ENCODE measurements around the gene DNAH6.

DNA sequence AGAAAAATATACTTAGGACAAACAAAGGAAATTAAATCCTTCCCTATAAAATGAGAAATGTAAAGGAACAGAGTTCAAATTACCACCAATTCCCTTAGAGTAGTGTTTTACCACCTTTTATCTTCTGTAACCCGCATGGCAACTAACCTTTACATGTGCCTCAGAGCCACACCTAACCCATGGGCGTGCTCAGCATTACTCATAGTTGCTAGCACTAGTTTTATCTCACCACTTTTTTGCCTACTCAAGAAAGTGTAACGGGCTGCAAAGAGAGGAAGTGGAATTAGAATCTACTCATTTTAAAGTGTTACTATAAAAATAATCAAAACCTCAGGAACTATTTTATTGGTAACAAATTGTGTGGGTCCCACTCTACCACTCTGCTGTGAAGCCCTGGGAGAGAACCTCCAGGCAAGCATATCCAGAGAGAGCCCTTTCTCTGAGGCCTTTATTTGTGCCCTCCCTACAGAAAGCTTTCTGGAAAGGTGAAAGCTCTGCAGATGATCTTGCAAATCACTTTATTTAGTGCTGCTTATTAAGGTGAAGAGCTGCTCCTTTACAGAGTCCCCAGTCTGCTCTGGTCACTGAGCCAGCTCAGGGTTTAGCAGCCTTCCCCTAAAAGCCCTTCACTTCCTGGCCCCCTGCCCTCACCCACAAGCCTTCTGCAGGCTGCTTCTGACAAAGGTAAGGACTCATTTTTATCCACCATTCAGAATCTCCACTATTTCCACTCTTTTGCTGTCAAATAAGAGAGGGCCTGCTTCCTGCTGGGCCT lies 265.8 kb downstream of the DNAH6 start:
- TF ChIP-seq ETV5 (CRISPR knock-in tag; IDR thresholded peaks at IDR 0.05; ENCODE audit: low read depth), result no peak
- TF ChIP-seq ZNF184 (CRISPR knock-in tag; IDR thresholded peaks at IDR 0.05), result no peak
- TF ChIP-seq, protein P1, sequence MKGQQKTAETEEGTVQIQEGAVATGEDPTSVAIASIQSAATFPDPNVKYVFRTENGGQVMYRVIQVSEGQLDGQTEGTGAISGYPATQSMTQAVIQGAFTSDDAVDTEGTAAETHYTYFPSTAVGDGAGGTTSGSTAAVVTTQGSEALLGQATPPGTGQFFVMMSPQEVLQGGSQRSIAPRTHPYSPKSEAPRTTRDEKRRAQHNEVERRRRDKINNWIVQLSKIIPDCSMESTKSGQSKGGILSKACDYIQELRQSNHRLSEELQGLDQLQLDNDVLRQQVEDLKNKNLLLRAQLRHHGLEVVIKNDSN (CRISPR knock-in tag; IDR thresholded peaks at IDR 0.05), result no peak
- no peak for TF ChIP-seq GATAD2A (IDR thresholded peaks at IDR 0.05)
- TF ChIP-seq, protein P2, sequence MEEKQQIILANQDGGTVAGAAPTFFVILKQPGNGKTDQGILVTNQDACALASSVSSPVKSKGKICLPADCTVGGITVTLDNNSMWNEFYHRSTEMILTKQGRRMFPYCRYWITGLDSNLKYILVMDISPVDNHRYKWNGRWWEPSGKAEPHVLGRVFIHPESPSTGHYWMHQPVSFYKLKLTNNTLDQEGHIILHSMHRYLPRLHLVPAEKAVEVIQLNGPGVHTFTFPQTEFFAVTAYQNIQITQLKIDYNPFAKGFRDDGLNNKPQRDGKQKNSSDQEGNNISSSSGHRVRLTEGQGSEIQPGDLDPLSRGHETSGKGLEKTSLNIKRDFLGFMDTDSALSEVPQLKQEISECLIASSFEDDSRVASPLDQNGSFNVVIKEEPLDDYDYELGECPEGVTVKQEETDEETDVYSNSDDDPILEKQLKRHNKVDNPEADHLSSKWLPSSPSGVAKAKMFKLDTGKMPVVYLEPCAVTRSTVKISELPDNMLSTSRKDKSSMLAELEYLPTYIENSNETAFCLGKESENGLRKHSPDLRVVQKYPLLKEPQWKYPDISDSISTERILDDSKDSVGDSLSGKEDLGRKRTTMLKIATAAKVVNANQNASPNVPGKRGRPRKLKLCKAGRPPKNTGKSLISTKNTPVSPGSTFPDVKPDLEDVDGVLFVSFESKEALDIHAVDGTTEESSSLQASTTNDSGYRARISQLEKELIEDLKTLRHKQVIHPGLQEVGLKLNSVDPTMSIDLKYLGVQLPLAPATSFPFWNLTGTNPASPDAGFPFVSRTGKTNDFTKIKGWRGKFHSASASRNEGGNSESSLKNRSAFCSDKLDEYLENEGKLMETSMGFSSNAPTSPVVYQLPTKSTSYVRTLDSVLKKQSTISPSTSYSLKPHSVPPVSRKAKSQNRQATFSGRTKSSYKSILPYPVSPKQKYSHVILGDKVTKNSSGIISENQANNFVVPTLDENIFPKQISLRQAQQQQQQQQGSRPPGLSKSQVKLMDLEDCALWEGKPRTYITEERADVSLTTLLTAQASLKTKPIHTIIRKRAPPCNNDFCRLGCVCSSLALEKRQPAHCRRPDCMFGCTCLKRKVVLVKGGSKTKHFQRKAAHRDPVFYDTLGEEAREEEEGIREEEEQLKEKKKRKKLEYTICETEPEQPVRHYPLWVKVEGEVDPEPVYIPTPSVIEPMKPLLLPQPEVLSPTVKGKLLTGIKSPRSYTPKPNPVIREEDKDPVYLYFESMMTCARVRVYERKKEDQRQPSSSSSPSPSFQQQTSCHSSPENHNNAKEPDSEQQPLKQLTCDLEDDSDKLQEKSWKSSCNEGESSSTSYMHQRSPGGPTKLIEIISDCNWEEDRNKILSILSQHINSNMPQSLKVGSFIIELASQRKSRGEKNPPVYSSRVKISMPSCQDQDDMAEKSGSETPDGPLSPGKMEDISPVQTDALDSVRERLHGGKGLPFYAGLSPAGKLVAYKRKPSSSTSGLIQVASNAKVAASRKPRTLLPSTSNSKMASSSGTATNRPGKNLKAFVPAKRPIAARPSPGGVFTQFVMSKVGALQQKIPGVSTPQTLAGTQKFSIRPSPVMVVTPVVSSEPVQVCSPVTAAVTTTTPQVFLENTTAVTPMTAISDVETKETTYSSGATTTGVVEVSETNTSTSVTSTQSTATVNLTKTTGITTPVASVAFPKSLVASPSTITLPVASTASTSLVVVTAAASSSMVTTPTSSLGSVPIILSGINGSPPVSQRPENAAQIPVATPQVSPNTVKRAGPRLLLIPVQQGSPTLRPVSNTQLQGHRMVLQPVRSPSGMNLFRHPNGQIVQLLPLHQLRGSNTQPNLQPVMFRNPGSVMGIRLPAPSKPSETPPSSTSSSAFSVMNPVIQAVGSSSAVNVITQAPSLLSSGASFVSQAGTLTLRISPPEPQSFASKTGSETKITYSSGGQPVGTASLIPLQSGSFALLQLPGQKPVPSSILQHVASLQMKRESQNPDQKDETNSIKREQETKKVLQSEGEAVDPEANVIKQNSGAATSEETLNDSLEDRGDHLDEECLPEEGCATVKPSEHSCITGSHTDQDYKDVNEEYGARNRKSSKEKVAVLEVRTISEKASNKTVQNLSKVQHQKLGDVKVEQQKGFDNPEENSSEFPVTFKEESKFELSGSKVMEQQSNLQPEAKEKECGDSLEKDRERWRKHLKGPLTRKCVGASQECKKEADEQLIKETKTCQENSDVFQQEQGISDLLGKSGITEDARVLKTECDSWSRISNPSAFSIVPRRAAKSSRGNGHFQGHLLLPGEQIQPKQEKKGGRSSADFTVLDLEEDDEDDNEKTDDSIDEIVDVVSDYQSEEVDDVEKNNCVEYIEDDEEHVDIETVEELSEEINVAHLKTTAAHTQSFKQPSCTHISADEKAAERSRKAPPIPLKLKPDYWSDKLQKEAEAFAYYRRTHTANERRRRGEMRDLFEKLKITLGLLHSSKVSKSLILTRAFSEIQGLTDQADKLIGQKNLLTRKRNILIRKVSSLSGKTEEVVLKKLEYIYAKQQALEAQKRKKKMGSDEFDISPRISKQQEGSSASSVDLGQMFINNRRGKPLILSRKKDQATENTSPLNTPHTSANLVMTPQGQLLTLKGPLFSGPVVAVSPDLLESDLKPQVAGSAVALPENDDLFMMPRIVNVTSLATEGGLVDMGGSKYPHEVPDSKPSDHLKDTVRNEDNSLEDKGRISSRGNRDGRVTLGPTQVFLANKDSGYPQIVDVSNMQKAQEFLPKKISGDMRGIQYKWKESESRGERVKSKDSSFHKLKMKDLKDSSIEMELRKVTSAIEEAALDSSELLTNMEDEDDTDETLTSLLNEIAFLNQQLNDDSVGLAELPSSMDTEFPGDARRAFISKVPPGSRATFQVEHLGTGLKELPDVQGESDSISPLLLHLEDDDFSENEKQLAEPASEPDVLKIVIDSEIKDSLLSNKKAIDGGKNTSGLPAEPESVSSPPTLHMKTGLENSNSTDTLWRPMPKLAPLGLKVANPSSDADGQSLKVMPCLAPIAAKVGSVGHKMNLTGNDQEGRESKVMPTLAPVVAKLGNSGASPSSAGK (IDR thresholded peaks at IDR 0.05), result peak; percentile 39; the same call in 1 of the 2 replicates
- no peak for TF ChIP-seq POLR2A (conservative IDR thresholded peaks at IDR 0.05)
